Measurements from ENCODE around the gene DIABLO.

DNA sequence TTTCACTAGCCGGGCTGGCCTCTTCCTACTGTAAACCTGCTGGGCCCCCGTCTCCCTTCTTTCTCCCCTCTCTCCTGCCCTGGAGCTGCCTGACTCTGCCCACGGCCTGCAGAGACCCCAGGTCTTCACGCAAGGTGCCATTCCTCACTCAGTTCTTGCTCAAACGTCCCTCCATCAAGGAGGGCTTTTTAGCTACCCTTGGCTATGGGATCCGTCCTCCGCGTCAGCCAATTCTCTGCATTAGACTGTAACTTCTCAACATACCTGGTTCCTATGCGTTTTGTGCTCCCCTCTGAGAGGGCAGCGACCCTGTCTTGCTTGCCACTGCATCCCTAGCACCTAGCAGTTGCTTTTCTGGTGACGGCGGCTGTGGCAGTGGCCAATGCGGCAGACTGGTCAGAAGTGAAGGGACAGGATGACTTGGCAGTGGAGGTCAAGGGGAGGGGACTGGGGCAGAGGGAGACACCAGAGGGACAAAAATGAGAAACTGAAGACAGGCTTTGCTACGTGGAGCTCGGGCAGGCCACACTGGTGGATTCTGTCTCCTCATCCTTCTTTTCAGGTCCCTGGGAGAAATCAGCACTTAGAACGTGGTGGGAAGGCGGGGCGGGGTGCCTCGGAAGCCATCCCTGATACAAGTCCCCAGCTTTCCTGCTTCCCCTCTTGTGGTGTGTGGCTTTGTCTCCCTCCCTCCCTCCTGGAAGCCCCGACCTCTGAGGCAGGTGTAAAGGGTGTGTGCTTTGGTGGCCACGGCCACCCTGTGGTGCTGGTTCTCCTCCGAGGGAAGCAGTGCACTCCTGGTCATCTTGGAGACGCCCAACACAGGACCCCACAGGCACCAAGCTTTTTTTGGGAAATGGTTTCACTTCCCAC, 20.6 kb downstream of the DIABLO start:
- TF ChIP-seq CTCF (IDR thresholded peaks at IDR 0.05; ENCODE audit: low read length) (no peak), EZH2 (optimal IDR thresholded peaks at IDR 0.05; ENCODE audit: low read depth, low read length) (no peak)

Data from MM.1S (cell line).